NCI-H146 (cell line): ENCODE measurements around the gene LRRC73.
"Not testable (repeated sequence)": the region's sequence is repeated elsewhere in the genome, so short reads cannot be mapped to it uniquely, and the experiment has no call there.

ENCODE experiments used
- DNase-seq: peaks from one replicate; lab custom pipeline; 2025; lab: John Stamatoyannopoulos, UW

LRRC73 gene

GRCh38 chr6:43491750-43492661 is 18.1 kb downstream of the LRRC73 start:
- no peak for DNase-seq

DNA sequence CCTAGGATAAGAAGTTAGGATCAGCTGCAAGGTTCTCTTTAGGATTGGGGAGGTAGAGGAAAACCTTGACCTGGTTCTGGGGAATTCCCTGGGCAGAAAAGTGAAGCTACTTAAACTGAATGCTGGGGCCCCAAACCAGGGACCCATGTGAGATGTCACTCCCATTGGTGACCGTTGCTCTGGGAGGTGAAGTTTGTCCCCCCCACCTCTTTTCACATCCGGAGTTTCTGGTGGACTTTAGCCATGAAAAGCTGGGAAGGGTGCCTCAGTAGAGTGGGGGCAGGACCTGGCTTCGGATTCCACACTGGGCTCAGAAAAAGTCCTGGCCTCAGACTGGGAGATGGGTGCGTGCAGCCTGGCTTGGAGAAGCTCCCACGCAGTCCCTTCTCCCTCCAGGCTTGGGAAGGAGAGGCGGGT is 19.6 kb downstream of the LRRC73 start:
- DNase-seq, result no peak

GRCh38 chr6:43489277-43490072 is 20.7 kb downstream of the LRRC73 start:
- no peak for DNase-seq

DNA sequence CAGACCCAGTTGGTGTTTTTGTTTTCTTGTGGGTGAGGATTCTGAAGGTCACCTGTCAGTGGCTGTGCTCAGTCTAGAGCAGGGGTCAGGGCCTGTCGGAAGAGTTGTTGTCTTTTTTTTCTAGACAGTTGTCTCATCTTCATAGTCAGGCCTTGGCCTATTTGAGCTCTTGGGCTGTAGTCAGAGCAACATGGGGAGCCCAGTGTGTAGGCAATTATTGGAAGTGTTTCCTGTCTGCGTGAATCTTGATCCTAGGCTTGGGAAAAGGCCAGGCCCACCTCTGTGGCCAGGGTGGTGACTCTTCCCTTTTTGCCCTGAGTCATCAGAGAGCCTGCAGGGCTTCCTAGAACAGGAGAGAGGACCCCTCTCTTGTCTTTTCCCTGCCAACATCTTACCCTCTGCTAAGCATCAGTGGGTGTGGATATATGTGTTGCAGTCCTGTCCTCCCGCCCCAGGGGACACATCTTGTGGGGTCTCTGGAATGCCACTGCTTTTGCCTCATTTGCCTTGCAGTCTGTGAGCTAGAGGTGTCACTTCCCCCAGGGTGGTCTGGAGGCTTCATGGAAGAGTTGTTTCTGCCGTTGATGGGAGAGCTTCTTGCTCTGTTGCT is 21.4 kb downstream of the LRRC73 start:
- no peak for DNase-seq

- no peak for DNase-seq
Observed at GRCh38 chr6:43481591-43482236, 28.4 kb downstream of the LRRC73 start.

- DNase-seq, result no peak
Observed at GRCh38 chr6:43481075-43481474, 29.1 kb downstream of the LRRC73 start.

- no peak for DNase-seq
Observed at GRCh38 chr6:43478008-43478372, 32.2 kb downstream of the LRRC73 start.

GRCh38 chr6:43477235-43478007 is 32.7 kb downstream of the LRRC73 start, which contains the start of gene TJAP1:
TSS of gene TJAP1 (plus strand) at chr6:43477570. CDS start at chr6:43499002, 21,432 bp downstream.
- DNase-seq, result peak; percentile 98

- DNase-seq, result no peak
Observed at GRCh38 chr6:43476746-43477145, 33.4 kb downstream of the LRRC73 start.

DNA sequence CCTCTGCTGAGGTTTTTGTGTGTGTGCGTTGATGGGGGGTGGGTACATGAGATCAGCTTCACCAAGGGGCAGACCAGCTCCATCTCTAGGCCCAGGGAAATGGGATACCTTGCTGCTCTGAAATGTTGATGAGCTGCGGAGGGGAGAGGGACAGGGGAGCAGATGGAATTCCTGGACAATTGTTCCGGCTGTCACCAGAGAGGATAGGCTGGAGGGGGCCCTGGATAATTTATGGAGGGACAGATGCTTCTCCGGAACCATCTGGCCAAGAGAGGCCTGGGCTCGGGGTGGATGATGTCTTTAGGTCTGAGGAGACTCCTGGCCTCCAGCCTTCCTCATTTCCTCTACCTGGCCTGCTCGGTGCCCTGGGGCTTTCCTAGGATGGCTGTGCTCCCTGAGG is 34.6 kb downstream of the LRRC73 start:
- DNase-seq, result no peak

GRCh38 chr6:43472515-43472914 is 37.6 kb downstream of the LRRC73 start:
- DNase-seq, result no peak

- no peak for DNase-seq
Observed at GRCh38 chr6:43471399-43471798, 38.7 kb downstream of the LRRC73 start.

GRCh38 chr6:43469947-43470346 is 40.2 kb downstream of the LRRC73 start:
- no peak for DNase-seq

DNA sequence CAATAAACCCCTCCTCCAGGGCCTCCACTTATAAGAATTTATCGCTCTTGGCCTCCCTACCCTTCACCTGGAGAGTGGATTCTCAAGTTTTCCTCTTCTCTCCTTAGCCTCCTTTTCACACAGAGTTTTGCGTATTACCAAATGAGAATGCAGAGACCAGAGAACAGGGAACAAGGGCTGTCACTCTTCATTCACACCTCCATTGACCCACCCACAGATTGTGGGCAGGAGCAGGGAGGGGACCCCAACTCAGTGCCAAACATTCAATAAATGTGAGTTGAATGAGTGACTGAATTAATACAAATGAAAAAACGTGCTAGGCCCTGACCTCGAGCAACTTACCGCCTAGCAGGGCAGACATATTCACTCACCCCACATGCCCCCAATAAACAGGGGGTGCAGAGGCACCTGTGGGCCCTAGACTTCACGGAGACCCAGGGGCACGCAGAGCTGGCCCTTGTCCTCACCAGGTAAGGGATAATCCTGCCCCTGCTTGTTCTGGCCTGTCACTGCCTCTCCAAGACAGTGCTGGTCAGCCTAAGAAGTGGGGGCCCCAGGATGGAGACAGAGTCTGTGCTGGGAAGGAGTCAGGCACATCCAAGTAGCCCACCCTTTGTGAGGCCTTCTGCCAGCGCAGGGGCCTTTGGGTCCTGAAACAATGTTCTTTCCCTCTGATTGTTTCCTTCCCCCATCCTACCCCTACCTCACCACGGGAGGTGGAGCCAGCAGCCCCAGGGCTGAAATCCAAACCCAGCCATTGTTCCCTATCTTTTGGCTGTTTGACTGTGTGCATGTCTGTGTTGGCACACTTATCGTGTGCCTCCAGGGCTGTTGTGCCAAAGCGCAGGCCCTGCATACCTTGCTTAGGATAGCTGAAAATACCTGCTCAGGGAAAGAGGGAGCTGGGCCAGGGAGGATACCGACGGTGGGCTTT is 41.1 kb downstream of the LRRC73 start:
- peak; percentile 78 for DNase-seq

- DNase-seq, result no peak
Observed at GRCh38 chr6:43468240-43468639, 41.9 kb downstream of the LRRC73 start.

GRCh38 chr6:43467752-43468151 is 42.4 kb downstream of the LRRC73 start:
- no peak for DNase-seq

DNA sequence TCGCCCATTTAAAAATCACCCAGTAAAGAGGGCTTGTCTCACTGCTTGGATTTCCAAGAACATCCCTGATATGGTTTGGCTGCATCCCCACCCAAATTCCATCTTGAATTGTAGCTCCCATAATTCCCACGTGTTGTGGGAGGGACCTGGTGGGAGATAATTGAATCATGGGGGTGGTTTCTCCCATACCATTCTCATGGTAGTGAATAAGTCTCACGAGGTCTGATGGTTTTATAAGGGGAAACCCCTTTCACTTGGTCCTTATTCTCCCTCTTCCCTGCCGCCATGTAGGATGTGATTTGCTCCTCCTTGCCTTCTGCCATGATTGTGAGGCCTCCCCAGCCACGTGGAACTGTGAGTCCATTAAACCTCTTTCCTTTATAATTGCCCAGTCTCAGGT is 42.9 kb downstream of the LRRC73 start:
- DNase-seq, result not testable (repeated sequence)

DNA sequence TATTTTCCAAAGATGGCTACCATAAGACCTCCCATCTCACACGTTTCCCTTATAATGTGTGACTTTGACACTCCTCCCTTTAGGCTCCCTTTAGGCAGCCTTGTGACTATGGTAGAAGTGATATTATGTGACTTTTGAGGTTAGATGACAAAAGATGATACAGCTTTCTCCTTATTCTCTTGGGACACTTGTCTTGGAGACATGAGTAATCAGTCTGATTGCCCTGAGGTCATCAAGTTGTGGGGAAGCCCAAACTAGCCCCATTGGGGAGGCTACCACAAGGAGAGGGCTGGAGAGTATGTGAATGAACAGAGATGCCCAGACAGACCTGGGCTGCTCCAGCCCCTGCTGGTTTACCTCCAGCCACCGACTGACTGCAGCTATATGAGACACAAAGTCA is 44.2 kb downstream of the LRRC73 start:
- DNase-seq, result no peak

GRCh38 chr6:43464337-43464736 is 45.8 kb downstream of the LRRC73 start:
- no peak for DNase-seq

- DNase-seq, result no peak
Observed at GRCh38 chr6:43461936-43462335, 48.2 kb downstream of the LRRC73 start.
